ENCODE results near the gene SLC25A44. TPM values are rescaled to one million over a fixed set of nuclear protein-coding genes. Genes with fewer than 3 reads are reported as not detected.

SLC25A44 gene
- total RNA-seq, 1 experiment from 2014 or later = 40.2 TPM

DNA sequence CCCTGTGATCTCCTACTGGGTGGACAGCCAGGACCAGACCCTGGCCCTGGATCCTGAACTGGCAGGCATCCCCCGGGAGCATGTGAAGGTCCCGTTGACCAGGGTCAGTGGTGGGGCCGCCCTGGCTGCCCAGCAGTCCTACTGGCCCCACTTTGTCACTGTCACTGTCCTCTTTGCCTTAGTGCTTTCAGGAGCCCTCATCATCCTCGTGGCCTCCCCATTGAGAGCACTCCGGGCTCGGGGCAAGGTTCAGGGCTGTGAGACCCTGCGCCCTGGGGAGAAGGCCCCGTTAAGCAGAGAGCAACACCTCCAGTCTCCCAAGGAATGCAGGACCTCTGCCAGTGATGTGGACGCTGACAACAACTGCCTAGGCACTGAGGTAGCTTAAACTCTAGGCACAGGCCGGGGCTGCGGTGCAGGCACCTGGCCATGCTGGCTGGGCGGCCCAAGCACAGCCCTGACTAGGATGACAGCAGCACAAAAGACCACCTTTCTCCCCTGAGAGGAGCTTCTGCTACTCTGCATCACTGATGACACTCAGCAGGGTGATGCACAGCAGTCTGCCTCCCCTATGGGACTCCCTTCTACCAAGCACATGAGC lies 17.2 kb upstream of the SLC25A44 start:
- H3K18ac ChIP-seq (ENCODE audit: insufficient read length, low read depth, low read length) = no peak overlapping the region
- H3K27me3 Mint-ChIP-seq (ENCODE audit: low read depth) = no peaks in the 10 kb centered on the region
- H4K5ac ChIP-seq (ENCODE audit: insufficient read length, low read depth, low read length) = no peak overlapping the region
- no peak overlapping the region for H2BK120ac ChIP-seq (ENCODE audit: low read depth, low read length, poor library complexity, severe bottlenecking)
- no peak overlapping the region for H2BK20ac ChIP-seq (ENCODE audit: low read depth, low read length, poor library complexity, severe bottlenecking)
- no peak overlapping the region for H3T11ph ChIP-seq (ENCODE audit: low read length)
- H3K9me3 ChIP-seq (ENCODE audit: control insufficient read depth, low read depth, low read length) = no peaks in the 10 kb centered on the region
- no CpG with 5 or more reads among the region's 12 CpGs for WGBS (ENCODE audit: extremely low coverage, insufficient read length, low lambda C conversion rate)
- H4K91ac ChIP-seq (ENCODE audit: insufficient read length, low read depth, low read length) = no peak overlapping the region
- no peaks in the 10 kb centered on the region for H3K79me2 ChIP-seq (ENCODE audit: insufficient read depth, low read length)
- no peaks in the 10 kb centered on the region for H3K9me3 Mint-ChIP-seq
- no peak overlapping the region for H2BK12ac ChIP-seq (ENCODE audit: insufficient read length, low read depth, low read length)
- no peak overlapping the region for H3K4me2 ChIP-seq (ENCODE audit: insufficient read depth, insufficient read length, low read length)
- no peaks in the 10 kb centered on the region for H4K20me1 ChIP-seq (ENCODE audit: control insufficient read depth, insufficient read depth, insufficient read length)
- no peaks in the 10 kb centered on the region for H3K23me2 ChIP-seq (ENCODE audit: insufficient read length, low read depth, low read length, poor library complexity, severe bottlenecking)
- H3K23ac ChIP-seq (ENCODE audit: insufficient read length, low read depth, low read length) = no peak overlapping the region
- H3K4me1 Mint-ChIP-seq = peaks cover 42 to 52% of the 10 kb centered on the region in 2 experiments
- H2AK5ac ChIP-seq (ENCODE audit: insufficient read length, low read length) = no peak overlapping the region
- H3K4me3 Mint-ChIP-seq = no peak overlapping the region
- H3K14ac ChIP-seq (ENCODE audit: insufficient read depth, low read length) = no peak overlapping the region
- H3K27me3 ChIP-seq (ENCODE audit: insufficient read depth, low read length) = no peaks in the 10 kb centered on the region
- no peak overlapping the region for H4K8ac ChIP-seq (replicated peaks; ENCODE audit: insufficient read length, low read depth, low read length)
- peak overlapping the region in 2 of 3 experiments; percentile 73 to 89; a peak in 3 of 7 replicates for H3K27ac Mint-ChIP-seq
- H3K4me1 ChIP-seq (ENCODE audit: insufficient read depth, low read length) = peaks cover 5% of the 10 kb centered on the region
- no peak overlapping the region for H2BK15ac ChIP-seq (ENCODE audit: low read depth, low read length)
- no peak overlapping the region for H3K9ac ChIP-seq (ENCODE audit: extremely low read depth, insufficient read length, low read length)
- H3K36me3 Mint-ChIP-seq (ENCODE audit: insufficient read depth in 1 of 3, low read depth in 3 of 3) = peaks cover 6 to 34% (median 28%) of the 10 kb centered on the region in 3 experiments; a peak in 6 of 7 replicates
- DNase-seq = no peak
- no peak overlapping the region for H2BK5ac ChIP-seq (ENCODE audit: insufficient read length, low read length)
- no peak overlapping the region for H3K27ac ChIP-seq (ENCODE audit: insufficient read length, low read depth, low read length)
- H3K4ac ChIP-seq (ENCODE audit: low read depth, low read length) = no peak overlapping the region
- H3K79me1 ChIP-seq (ENCODE audit: insufficient read depth, low read depth, low read length, poor library complexity, severe bottlenecking) = no peaks in the 10 kb centered on the region
- no peak overlapping the region for H3K56ac ChIP-seq (ENCODE audit: insufficient read length, low read depth, low read length)
- TF ChIP-seq, protein P1, sequence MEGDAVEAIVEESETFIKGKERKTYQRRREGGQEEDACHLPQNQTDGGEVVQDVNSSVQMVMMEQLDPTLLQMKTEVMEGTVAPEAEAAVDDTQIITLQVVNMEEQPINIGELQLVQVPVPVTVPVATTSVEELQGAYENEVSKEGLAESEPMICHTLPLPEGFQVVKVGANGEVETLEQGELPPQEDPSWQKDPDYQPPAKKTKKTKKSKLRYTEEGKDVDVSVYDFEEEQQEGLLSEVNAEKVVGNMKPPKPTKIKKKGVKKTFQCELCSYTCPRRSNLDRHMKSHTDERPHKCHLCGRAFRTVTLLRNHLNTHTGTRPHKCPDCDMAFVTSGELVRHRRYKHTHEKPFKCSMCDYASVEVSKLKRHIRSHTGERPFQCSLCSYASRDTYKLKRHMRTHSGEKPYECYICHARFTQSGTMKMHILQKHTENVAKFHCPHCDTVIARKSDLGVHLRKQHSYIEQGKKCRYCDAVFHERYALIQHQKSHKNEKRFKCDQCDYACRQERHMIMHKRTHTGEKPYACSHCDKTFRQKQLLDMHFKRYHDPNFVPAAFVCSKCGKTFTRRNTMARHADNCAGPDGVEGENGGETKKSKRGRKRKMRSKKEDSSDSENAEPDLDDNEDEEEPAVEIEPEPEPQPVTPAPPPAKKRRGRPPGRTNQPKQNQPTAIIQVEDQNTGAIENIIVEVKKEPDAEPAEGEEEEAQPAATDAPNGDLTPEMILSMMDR (conservative IDR thresholded peaks at IDR 0.05) = no peak
- no peak overlapping the region for H2AFZ ChIP-seq (ENCODE audit: low read length)

Measured in H9 (cell line).